ENCODE results near the gene CXCR5. TPM values are rescaled to one million over a fixed set of nuclear protein-coding genes. Genes with fewer than 3 reads are reported as not detected.

CXCR5 gene
- total and polyA plus RNA-seq, 7 donors = under 0.01 to 11.5 (median 0.23) TPM; not detected in 4

GRCh38 chr11:118899296-118899688 lies 15.6 kb downstream of the CXCR5 start:
- peaks cover 23 to 66% (median 54%) of the 10 kb centered on the region in 4 donors for H3K36me3 ChIP-seq
- 88 to 89% methylated on average over 6 of the region's 6 CpGs for WGBS, 2 donors
- H3K27me3 ChIP-seq = no peaks in the 10 kb centered on the region
- H3K9me3 ChIP-seq = no peaks in the 10 kb centered on the region
- peak overlapping the region in 3 of 4 donors; percentile 25 to 58 (median 58) for H3K27ac ChIP-seq
- no peak overlapping the region for H3K4me3 ChIP-seq
- DNase-seq = no peak
- TF ChIP-seq POLR2A (IDR thresholded peaks at IDR 0.05) (no peak), POLR2AphosphoS5 (IDR thresholded peaks at IDR 0.05) (no peak), EP300 (IDR thresholded peaks at IDR 0.05) (no peak)
- TF ChIP-seq, protein P1, sequence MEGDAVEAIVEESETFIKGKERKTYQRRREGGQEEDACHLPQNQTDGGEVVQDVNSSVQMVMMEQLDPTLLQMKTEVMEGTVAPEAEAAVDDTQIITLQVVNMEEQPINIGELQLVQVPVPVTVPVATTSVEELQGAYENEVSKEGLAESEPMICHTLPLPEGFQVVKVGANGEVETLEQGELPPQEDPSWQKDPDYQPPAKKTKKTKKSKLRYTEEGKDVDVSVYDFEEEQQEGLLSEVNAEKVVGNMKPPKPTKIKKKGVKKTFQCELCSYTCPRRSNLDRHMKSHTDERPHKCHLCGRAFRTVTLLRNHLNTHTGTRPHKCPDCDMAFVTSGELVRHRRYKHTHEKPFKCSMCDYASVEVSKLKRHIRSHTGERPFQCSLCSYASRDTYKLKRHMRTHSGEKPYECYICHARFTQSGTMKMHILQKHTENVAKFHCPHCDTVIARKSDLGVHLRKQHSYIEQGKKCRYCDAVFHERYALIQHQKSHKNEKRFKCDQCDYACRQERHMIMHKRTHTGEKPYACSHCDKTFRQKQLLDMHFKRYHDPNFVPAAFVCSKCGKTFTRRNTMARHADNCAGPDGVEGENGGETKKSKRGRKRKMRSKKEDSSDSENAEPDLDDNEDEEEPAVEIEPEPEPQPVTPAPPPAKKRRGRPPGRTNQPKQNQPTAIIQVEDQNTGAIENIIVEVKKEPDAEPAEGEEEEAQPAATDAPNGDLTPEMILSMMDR (IDR thresholded peaks at IDR 0.05) = no peak
- intact Hi-C loops (cut with DNase I) = no loop called here
- peaks cover 0 to 58% (median 34%) of the 10 kb centered on the region in 4 donors for H3K4me1 ChIP-seq

- intact Hi-C loops (cut with DNase I) = no loop called here
- Histone ChIP-seq H3K4me3 (no peak overlapping the region), H3K27me3 (no peaks in the 10 kb centered on the region), H3K36me3 (peaks cover 23 to 71% (median 57%) of the 10 kb centered on the region in 4 donors), H3K4me1 (peaks cover 0 to 53% (median 33%) of the 10 kb centered on the region in 4 donors), H3K27ac (peak overlapping the region in 3 of 4 donors; percentile 25 to 58 (median 58)), H3K9me3 (no peaks in the 10 kb centered on the region)
- DNase-seq = peak; percentile 61
- TF ChIP-seq POLR2A (IDR thresholded peaks at IDR 0.05) (no peak), EP300 (IDR thresholded peaks at IDR 0.05) (no peak), POLR2AphosphoS5 (IDR thresholded peaks at IDR 0.05) (no peak)
- TF ChIP-seq, protein P1 (IDR thresholded peaks at IDR 0.05) = no peak
- WGBS, 2 donors = 88 to 89% methylated on average over 21 of the region's 21 CpGs
Observed at GRCh38 chr11:118899706-118900360, 16.1 kb downstream of the CXCR5 start.

- Histone ChIP-seq H3K27me3 (no peaks in the 10 kb centered on the region), H3K4me1 (peaks cover 0 to 47% (median 32%) of the 10 kb centered on the region in 4 donors), H3K27ac (peak overlapping the region in 2 of 4 donors; percentile 58), H3K36me3 (peaks cover 23 to 81% (median 57%) of the 10 kb centered on the region in 4 donors), H3K9me3 (no peaks in the 10 kb centered on the region), H3K4me3 (no peak overlapping the region)
- peak; percentile 56 for DNase-seq
- 95% methylated on average over 29 of the region's 29 CpGs for WGBS, 2 donors
- TF ChIP-seq POLR2AphosphoS5 (IDR thresholded peaks at IDR 0.05) (no peak), POLR2A (IDR thresholded peaks at IDR 0.05) (no peak), EP300 (IDR thresholded peaks at IDR 0.05) (no peak)
- TF ChIP-seq, protein P1 (IDR thresholded peaks at IDR 0.05) = no peak
- intact Hi-C loops (cut with DNase I) = no loop called here
Observed at GRCh38 chr11:118900535-118901384, 17.1 kb downstream of the CXCR5 start.

DNA sequence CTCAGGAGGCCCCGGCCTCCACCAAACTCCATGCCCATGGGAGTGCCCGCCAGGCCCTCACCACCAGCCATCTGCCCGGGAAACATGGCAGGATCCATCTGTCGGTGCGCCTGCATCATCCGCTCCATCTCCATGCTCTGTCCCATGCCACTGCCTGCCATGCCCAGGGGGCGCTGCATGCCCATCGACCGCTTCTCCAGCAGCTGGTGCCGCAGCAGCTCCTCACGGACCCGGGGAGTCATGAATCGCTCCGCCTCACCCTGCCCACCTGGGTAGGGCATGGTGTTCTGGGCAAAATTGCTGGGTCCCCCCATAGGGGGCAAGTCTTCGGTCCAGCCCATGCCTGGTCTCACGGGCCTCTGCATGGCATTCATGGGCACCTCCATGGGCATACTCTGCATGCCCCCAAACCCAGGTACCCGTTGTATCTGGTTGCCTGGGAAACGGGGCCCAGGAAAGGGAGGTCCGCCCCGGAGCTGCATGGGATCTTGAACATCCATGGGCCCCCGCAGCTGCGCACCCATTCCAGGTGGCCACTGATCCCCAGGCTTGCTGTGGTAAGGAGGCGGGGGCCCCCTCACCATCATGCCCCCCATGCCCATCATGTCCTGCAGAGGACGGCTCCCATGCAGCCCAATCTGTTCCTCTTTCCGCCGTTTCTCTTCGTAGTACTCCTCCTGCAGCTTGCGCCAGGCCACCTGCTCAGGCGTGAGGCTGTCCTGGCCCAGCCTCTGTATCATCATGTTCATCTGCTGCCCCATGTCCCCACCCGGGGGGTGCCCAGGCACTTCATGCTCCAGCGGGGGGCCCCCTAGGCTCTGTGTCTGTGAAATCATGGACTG lies 18.0 kb downstream of the CXCR5 start:
- no peak for TF ChIP-seq EP300 (IDR thresholded peaks at IDR 0.05)
- TF ChIP-seq POLR2AphosphoS5 (IDR thresholded peaks at IDR 0.05) = peak in 1 of 4 donors; percentile 15
- TF ChIP-seq, protein P1 (IDR thresholded peaks at IDR 0.05) = no peak
- TF ChIP-seq POLR2A (IDR thresholded peaks at IDR 0.05) = no peak
- H3K4me3 ChIP-seq = no peak overlapping the region
- no peaks in the 10 kb centered on the region for H3K27me3 ChIP-seq
- peaks cover 0 to 39% (median 30%) of the 10 kb centered on the region in 4 donors for H3K4me1 ChIP-seq
- H3K36me3 ChIP-seq = peaks cover 23 to 90% (median 57%) of the 10 kb centered on the region in 4 donors
- peak overlapping the region in 2 of 4 donors; percentile 11 to 30 for H3K27ac ChIP-seq
- H3K9me3 ChIP-seq = no peaks in the 10 kb centered on the region
- intact Hi-C loops (cut with DNase I) = no loop called here
- WGBS, 2 donors = 89 to 91% methylated on average over 31 of the region's 31 CpGs
- DNase-seq = peak; percentile 67

Data from sigmoid colon (tissue), 7 donors.